ENCODE data around the gene GBF1.

Gene GBF1

GRCh38 chr10:102324061-102324460 is 78.7 kb downstream of the GBF1 start:
- no peak for DNase-seq (ENCODE audit: low read depth, low spot score)

GRCh38 chr10:102326031-102326430 is 80.7 kb downstream of the GBF1 start:
- no peak for DNase-seq (ENCODE audit: low read depth, low spot score)
- H3K4me3 ChIP-seq (ENCODE audit: low read length) = no peak overlapping the region

More at GRCh38 chr10:102324061-102324460, 78.7 kb downstream of the GBF1 start:
- H3K4me3 ChIP-seq (ENCODE audit: low read length) = no peak overlapping the region

- H3K4me3 ChIP-seq (ENCODE audit: low read length) = no peak overlapping the region
- DNase-seq (ENCODE audit: low read depth, low spot score) = no peak
These were observed 81.7 kb downstream of the GBF1 start for GRCh38 chr10:102327002-102327401.

GRCh38 chr10:102327641-102328040 is 82.3 kb downstream of the GBF1 start:
- no peak for DNase-seq (ENCODE audit: low read depth, low spot score)

GRCh38 chr10:102332772-102333171 is 87.4 kb downstream of the GBF1 start:
- DNase-seq (ENCODE audit: low read depth, low spot score) = no peak
- H3K4me3 ChIP-seq (ENCODE audit: low read length) = no peak overlapping the region

More at GRCh38 chr10:102327641-102328040, 82.3 kb downstream of the GBF1 start:
- H3K4me3 ChIP-seq (ENCODE audit: low read length) = no peak overlapping the region

GRCh38 chr10:102334101-102334500 is 88.8 kb downstream of the GBF1 start:
- no peak overlapping the region for H3K4me3 ChIP-seq (ENCODE audit: low read length)
- no peak for DNase-seq (ENCODE audit: low read depth, low spot score)

GRCh38 chr10:102335184-102335583 is 89.9 kb downstream of the GBF1 start:
- no peak for DNase-seq (ENCODE audit: low read depth, low spot score)
- H3K4me3 ChIP-seq (ENCODE audit: low read length) = no peak overlapping the region

GRCh38 chr10:102341038-102341688 is 95.8 kb downstream of the GBF1 start:
- no peak overlapping the region for H3K4me3 ChIP-seq (ENCODE audit: low read length)
- DNase-seq (ENCODE audit: low read depth, low spot score) = no peak

- no peak for DNase-seq (ENCODE audit: low read depth, low spot score)
- no peak overlapping the region for H3K4me3 ChIP-seq (ENCODE audit: low read length)
These were observed 97.1 kb downstream of the GBF1 start for GRCh38 chr10:102342458-102342857.

GRCh38 chr10:102342958-102343357 is 97.6 kb downstream of the GBF1 start:
- H3K4me3 ChIP-seq (ENCODE audit: low read length) = no peak overlapping the region
- DNase-seq (ENCODE audit: low read depth, low spot score) = no peak

- DNase-seq (ENCODE audit: low read depth, low spot score) = no peak
- no peak overlapping the region for H3K4me3 ChIP-seq (ENCODE audit: low read length)
These were observed 98.7 kb downstream of the GBF1 start for GRCh38 chr10:102344067-102344466.

GRCh38 chr10:102347236-102347828 is 102.0 kb downstream of the GBF1 start:
- no peak overlapping the region for H3K4me3 ChIP-seq (ENCODE audit: low read length)
- no peak for DNase-seq (ENCODE audit: low read depth, low spot score)

GRCh38 chr10:102352066-102352715 is 106.9 kb downstream of the GBF1 start:
- DNase-seq (ENCODE audit: low read depth, low spot score) = peak; percentile 43
- H3K4me3 ChIP-seq (ENCODE audit: low read length) = no peak overlapping the region

GRCh38 chr10:102354451-102354850 is 109.1 kb downstream of the GBF1 start:
- DNase-seq (ENCODE audit: low read depth, low spot score) = no peak
- H3K4me3 ChIP-seq (ENCODE audit: low read length) = no peak overlapping the region

GRCh38 chr10:102358712-102359382 is 113.5 kb downstream of the GBF1 start:
- DNase-seq (ENCODE audit: low read depth, low spot score) = no peak
- H3K4me3 ChIP-seq (ENCODE audit: low read length) = no peak overlapping the region

- no peak overlapping the region for H3K4me3 ChIP-seq (ENCODE audit: low read length)
- no peak for DNase-seq (ENCODE audit: low read depth, low spot score)
These were observed 122.1 kb downstream of the GBF1 start for GRCh38 chr10:102367441-102367840.

GRCh38 chr10:102368077-102368476 is 122.7 kb downstream of the GBF1 start:
- DNase-seq (ENCODE audit: low read depth, low spot score) = no peak
- no peak overlapping the region for H3K4me3 ChIP-seq (ENCODE audit: low read length)

GRCh38 chr10:102371295-102371694 is 126.0 kb downstream of the GBF1 start:
- H3K4me3 ChIP-seq (ENCODE audit: low read length) = no peak overlapping the region
- DNase-seq (ENCODE audit: low read depth, low spot score) = no peak

- no peak overlapping the region for H3K4me3 ChIP-seq (ENCODE audit: low read length)
- no peak for DNase-seq (ENCODE audit: low read depth, low spot score)
These were observed 129.9 kb downstream of the GBF1 start for GRCh38 chr10:102375250-102375649.

GRCh38 chr10:102375867-102376266 is 130.5 kb downstream of the GBF1 start:
- DNase-seq (ENCODE audit: low read depth, low spot score) = no peak
- H3K4me3 ChIP-seq (ENCODE audit: low read length) = no peak overlapping the region
